ENCODE data around the gene GFY. TPM values are rescaled to one million over a fixed set of nuclear protein-coding genes. Genes with fewer than 3 reads are reported as not detected.
"Not testable (repeated sequence)": the region's sequence is repeated elsewhere in the genome, so short reads cannot be mapped to it uniquely, and the experiment has no call there.

The GFY gene
- total RNA-seq, 1 experiment from 2014 or later: not detected

DNA sequence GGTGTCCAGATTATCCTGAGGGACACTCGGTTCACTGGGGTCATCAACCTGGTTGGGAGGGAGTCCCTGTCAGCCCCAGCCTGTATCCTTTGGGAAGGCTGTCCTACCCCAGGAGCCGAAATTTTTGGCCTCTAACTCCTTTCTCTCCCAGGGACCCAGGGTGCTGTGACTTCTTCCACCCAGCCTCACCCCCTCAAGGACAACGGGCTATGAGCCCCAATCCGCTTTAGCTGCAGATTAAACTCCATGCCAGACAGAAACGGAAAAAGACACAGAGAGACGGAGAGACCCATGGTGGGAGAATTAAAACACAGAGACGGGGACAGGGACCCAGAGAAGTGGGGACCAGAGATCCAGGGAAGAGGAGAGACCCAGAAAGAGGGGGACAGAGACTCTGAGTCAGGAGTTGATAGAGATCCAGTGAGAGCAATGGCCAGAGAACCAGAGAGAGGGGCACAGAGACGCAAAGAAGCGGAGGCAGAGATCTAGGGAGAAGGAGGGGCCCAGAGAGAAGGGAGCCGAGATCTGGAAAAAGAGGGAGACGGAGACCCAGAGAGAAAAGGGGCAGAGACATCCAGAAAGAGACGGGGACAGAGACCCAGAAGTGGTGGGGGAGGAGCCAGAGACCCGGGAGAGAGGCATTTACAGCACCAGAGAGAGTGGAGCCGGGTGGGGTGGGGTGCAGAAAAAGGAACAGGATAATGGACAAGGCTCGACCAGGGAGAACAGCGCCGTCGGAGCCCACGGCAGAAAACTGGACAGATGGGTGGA lies 15.4 kb downstream of the GFY start:
- Histone ChIP-seq H3K4me3 (ENCODE audit: insufficient read depth, low read depth, low read length) (peak overlapping the region; percentile 40), H3K27me3 (ENCODE audit: control insufficient read depth, insufficient read depth, low read length) (peaks cover 62% of the 10 kb centered on the region), H3K36me3 (replicated peaks; ENCODE audit: control insufficient read depth, insufficient read depth, low read length) (no peaks in the 10 kb centered on the region)
- DNase-seq: no peak

- Histone ChIP-seq H3K36me3 (replicated peaks; ENCODE audit: control insufficient read depth, insufficient read depth, low read length) (no peaks in the 10 kb centered on the region), H3K27me3 (ENCODE audit: control insufficient read depth, insufficient read depth, low read length) (peaks cover 57% of the 10 kb centered on the region), H3K4me3 (ENCODE audit: insufficient read depth, low read depth, low read length) (peak within 1 kb of the TSS; percentile 40)
- DNase-seq: peak; percentile 98
These were observed 16.2 kb downstream of the GFY start, which contains the start of gene SLC17A7 for GRCh38 chr19:49441210-49441959. Gene SLC17A7, minus strand, starts transcription at chr19:49441527. Its CDS starts 148 bp downstream, at chr19:49441379.

- DNase-seq: no peak
- Histone ChIP-seq H3K36me3 (replicated peaks; ENCODE audit: control insufficient read depth, insufficient read depth, low read length) (peaks cover 3% of the 10 kb centered on the region), H3K27me3 (ENCODE audit: control insufficient read depth, insufficient read depth, low read length) (peaks cover 51% of the 10 kb centered on the region), H3K4me3 (ENCODE audit: insufficient read depth, low read depth, low read length) (peak overlapping the region; percentile 28; the same call in 1 of the 2 replicates)
These were observed 16.8 kb downstream of the GFY start for GRCh38 chr19:49441960-49442350.

- H3K36me3 ChIP-seq (replicated peaks; ENCODE audit: control insufficient read depth, insufficient read depth, low read length): peaks cover 4% of the 10 kb centered on the region
- peak; percentile 81 for DNase-seq
- peaks cover 47% of the 10 kb centered on the region for H3K27me3 ChIP-seq (ENCODE audit: control insufficient read depth, insufficient read depth, low read length)
- H3K4me3 ChIP-seq (ENCODE audit: insufficient read depth, low read depth, low read length): peak overlapping the region; percentile 28; the same call in 1 of the 2 replicates
These were observed 17.2 kb downstream of the GFY start for GRCh38 chr19:49442354-49442753.

GRCh38 chr19:49442771-49443365 lies 17.7 kb downstream of the GFY start:
- H3K36me3 ChIP-seq (replicated peaks; ENCODE audit: control insufficient read depth, insufficient read depth, low read length): peaks cover 4% of the 10 kb centered on the region
- H3K27me3 ChIP-seq (ENCODE audit: control insufficient read depth, insufficient read depth, low read length): peaks cover 42% of the 10 kb centered on the region
- H3K4me3 ChIP-seq (ENCODE audit: insufficient read depth, low read depth, low read length): peak overlapping the region; percentile 64
- peak; percentile 98 for DNase-seq

DNA sequence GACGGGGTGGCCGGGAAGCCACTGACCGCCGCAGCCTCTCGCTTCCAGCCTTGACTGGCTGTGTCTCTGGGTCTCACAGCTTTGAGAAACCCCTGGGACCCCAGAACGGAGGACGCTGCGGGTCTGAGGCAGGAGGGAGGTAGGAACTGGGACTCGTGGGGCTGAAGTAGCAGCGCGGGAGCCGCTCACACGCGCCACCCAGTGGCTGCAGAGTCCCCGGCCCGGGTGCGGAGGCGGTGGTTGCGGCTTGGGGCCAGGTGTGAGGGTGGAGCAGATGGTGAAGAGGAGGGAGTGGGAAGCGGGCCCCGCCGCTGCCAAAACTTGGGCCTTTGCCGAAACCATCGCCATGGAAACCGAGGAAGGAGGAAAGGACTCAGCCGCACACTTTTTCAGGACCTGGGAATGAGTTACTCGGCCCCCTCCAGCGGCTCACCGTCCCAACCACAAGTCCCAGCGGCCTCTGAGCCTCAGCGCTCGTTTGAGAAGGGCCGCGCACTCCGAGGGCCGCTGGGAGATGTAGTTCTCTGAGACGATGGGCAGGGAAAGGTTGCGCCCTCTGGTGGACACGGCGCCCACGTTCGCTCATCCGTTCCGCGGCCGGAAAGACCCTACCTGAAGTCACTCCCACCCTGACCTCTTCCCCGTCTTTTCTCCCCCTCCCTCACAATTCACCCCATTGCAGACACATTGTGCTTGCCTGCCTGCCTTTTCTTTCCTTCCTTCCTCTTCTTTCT lies 18.3 kb downstream of the GFY start:
- Histone ChIP-seq H3K27me3 (ENCODE audit: control insufficient read depth, insufficient read depth, low read length) (peaks cover 35% of the 10 kb centered on the region), H3K36me3 (replicated peaks; ENCODE audit: control insufficient read depth, insufficient read depth, low read length) (peaks cover 4% of the 10 kb centered on the region)

DNA sequence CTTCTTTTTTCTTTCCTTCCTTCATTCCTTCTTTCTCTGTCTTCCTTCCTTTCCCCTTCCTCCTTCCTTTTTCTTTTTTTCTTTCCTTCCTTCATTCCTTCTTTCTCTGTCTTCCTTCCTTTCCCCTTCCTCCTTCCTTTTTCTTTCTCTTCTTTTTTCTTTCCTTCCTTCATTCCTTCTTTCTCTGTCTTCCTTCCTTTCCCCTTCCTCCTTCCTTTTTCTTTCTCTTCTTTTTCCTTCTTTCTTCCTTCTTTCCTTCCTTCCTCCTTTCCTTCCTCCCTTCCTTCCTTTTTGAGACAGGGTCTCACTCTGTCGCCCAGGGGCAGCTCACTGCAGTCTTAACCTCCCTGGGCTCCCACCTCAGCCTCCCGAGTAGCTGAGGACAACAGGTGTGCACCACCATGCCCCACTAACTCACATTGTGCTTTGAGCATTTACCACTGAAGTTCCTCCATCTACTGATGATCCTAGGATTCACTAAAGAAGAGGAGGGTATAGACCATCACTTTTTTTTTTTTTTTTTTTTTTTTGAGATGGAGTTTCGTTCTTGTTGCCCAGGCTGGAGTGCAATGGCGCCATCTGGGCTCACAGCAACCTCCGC lies 19.0 kb downstream of the GFY start:
- not testable (repeated sequence) for H3K36me3 ChIP-seq (replicated peaks; ENCODE audit: control insufficient read depth, insufficient read depth, low read length); H3K4me3 ChIP-seq (ENCODE audit: insufficient read depth, low read depth, low read length); DNase-seq
- H3K27me3 ChIP-seq (ENCODE audit: control insufficient read depth, insufficient read depth, low read length): peaks cover 28% of the 10 kb centered on the region

More for the DNA sequence above, 18.3 kb downstream of the GFY start:
- peak; percentile 93 for DNase-seq
- H3K4me3 ChIP-seq (ENCODE audit: insufficient read depth, low read depth, low read length): peak overlapping the region; percentile 64

- Histone ChIP-seq H3K27me3 (ENCODE audit: control insufficient read depth, insufficient read depth, low read length) (peaks cover 10% of the 10 kb centered on the region), H3K4me3 (ENCODE audit: insufficient read depth, low read depth, low read length) (no peak overlapping the region), H3K36me3 (replicated peaks; ENCODE audit: control insufficient read depth, insufficient read depth, low read length) (peaks cover 7% of the 10 kb centered on the region)
- DNase-seq: no peak
These were observed 20.8 kb downstream of the GFY start for GRCh38 chr19:49445997-49446396.

DNA sequence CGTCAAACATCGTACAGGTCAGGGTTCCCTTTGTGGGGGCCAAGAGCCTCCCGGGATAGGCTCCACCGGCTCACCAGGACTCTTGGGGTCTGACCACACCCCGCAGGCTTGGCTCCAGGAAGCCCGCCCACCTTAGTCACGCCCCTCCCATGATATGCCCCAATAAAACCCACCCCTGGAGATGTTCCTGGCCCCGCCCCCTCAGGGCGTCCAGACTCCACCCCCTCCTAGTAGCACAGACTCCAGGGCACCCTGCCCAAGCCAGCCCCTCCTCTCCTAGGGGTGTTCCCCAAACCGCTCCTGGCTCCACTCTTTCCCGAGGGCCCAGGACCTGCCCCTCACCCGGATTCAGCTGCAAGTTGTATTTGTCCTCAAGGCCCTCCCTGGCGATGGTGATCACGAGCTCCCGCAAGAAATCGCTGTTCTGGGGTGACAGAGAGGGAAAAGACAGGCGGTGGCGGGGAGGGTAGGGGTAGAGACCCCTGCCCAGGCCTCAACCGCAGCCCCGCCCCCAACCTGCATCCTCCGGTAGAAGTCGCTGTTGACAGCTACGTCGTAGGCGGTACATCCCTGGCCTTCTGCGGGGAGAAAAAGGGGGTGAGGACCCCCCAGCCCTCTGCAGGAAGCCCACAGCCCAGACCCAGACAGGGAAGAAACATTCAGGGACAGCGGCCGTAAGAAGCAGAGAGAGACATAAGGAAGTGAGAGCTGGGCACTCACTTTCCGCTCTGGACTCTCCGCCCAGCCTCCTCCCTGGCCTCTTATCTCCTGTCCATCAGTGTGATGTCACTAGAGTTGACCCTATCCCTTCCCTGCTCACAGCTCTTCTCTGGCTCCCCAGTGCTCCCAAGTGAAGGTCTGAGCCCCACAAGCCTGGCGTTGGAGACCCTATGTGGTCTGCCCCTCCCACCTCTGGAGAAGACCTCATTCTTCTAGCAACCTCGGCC lies 22.6 kb downstream of the GFY start:
- DNase-seq: peak; percentile 93
- Histone ChIP-seq H3K4me3 (ENCODE audit: insufficient read depth, low read depth, low read length) (no peak overlapping the region), H3K36me3 (replicated peaks; ENCODE audit: control insufficient read depth, insufficient read depth, low read length) (peaks cover 7% of the 10 kb centered on the region), H3K27me3 (ENCODE audit: control insufficient read depth, insufficient read depth, low read length) (no peaks in the 10 kb centered on the region)

- no peaks in the 10 kb centered on the region for H3K27me3 ChIP-seq (ENCODE audit: control insufficient read depth, insufficient read depth, low read length)
- peaks cover 7% of the 10 kb centered on the region for H3K36me3 ChIP-seq (replicated peaks; ENCODE audit: control insufficient read depth, insufficient read depth, low read length)
- DNase-seq: peak; percentile 13
- H3K4me3 ChIP-seq (ENCODE audit: insufficient read depth, low read depth, low read length): no peak overlapping the region
These were observed 23.2 kb downstream of the GFY start for GRCh38 chr19:49448432-49448786.

DNA sequence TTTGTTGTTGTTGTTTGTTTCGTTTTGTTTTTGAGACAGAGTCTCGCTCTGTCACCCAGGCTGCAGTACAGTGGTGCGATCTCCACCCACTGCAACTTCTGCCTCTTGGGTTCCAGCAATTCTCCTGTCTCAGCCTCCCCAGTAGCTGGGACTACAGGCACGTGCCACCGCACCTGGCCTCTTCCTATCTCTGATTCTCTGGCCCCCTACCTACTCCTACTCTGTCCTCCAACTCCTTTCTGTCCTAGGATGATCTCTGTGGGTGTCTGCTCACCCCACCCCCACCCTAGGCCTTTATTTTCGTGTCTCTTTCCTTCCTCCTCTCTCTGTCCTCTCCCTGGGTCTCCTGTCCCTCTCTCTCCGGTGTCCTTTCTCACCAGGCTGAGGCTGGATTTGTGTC lies 25.2 kb downstream of the GFY start:
- Histone ChIP-seq H3K27me3 (ENCODE audit: control insufficient read depth, insufficient read depth, low read length) (no peaks in the 10 kb centered on the region), H3K36me3 (replicated peaks; ENCODE audit: control insufficient read depth, insufficient read depth, low read length) (peaks cover 7% of the 10 kb centered on the region), H3K4me3 (ENCODE audit: insufficient read depth, low read depth, low read length) (no peak overlapping the region)
- peak; percentile 3 for DNase-seq

- Histone ChIP-seq H3K36me3 (replicated peaks; ENCODE audit: control insufficient read depth, insufficient read depth, low read length) (peaks cover 6% of the 10 kb centered on the region), H3K27me3 (ENCODE audit: control insufficient read depth, insufficient read depth, low read length) (no peaks in the 10 kb centered on the region), H3K4me3 (ENCODE audit: insufficient read depth, low read depth, low read length) (peak within 1 kb of the TSS; percentile 93)
- peak; percentile 93 for DNase-seq
These were observed 26.4 kb downstream of the GFY start, which contains the start of gene PIH1D1 for GRCh38 chr19:49451430-49452181. Gene PIH1D1, minus strand, starts transcription at chr19:49451814. Its CDS starts 240 bp downstream, at chr19:49451574.

Data from H7 (cell line).